ENCODE results near the gene MAP3K10. TPM values are rescaled to one million over a fixed set of nuclear protein-coding genes. Genes with fewer than 3 reads are reported as not detected.

Gene MAP3K10
- total and polyA plus RNA-seq, 2 donors (not counting 1 experiment from before 2014, with no cell fraction given) = 22.5 to 41.6 TPM

- Histone ChIP-seq H4K20me1 (ENCODE audit: control insufficient read depth, insufficient read depth, low read length, poor library complexity, severe bottlenecking) (no peaks in the 10 kb centered on the region), H3K4me3 (ENCODE audit: control extremely low read depth in 1 of 5, extremely low read depth in 1 of 5, insufficient read depth in 1 of 5, low read depth in 2 of 5, low read length in 4 of 5) (no peak overlapping the region), H3K9ac (ENCODE audit: low read length) (no peak overlapping the region), H3K79me2 (ENCODE audit: control insufficient read depth, insufficient read depth, low read length) (no peaks in the 10 kb centered on the region), H3K4me1 (ENCODE audit: control insufficient read depth in 2 of 2, insufficient read depth in 2 of 2, low read length in 2 of 2) (peaks cover 26 to 35% of the 10 kb centered on the region in 2 donors), H3K27ac (ENCODE audit: low read length in 2 of 2) (no peak overlapping the region), H2AFZ (ENCODE audit: insufficient read depth, low read depth, low read length, poor library complexity, severe bottlenecking) (no peak overlapping the region), H3K4me2 (replicated peaks; ENCODE audit: low read depth, low read length, poor library complexity, severe bottlenecking) (no peak overlapping the region), H3K27me3 (replicated peaks in 1 of 4; ENCODE audit: control extremely low read depth in 1 of 4, control insufficient read depth in 3 of 4, insufficient read depth in 4 of 4, low read length in 3 of 4) (no peaks in the 10 kb centered on the region), H3K9me3 (ENCODE audit: control extremely low read depth in 1 of 3, control insufficient read depth in 2 of 3, insufficient read depth in 1 of 3, low read length in 2 of 3) (peaks cover 0 to 9% (median 0%) of the 10 kb centered on the region in 3 donors), H3K36me3 (replicated peaks in 1 of 2; ENCODE audit: control extremely low read depth in 1 of 2, control insufficient read depth in 1 of 2, extremely low read depth in 1 of 2, insufficient read depth in 2 of 2, low read length in 1 of 2) (no peaks in the 10 kb centered on the region)
- ATAC-seq (ENCODE audit: low read depth) (no peak), DNase-seq (no peak)
- no peaks in the 10 kb centered on the region for H3K27me3 Mint-ChIP-seq
- H3K9me3 Mint-ChIP-seq (ENCODE audit: insufficient read depth) = no peaks in the 10 kb centered on the region
- ChIA-PET CTCF (interaction anchor here (1.0 kb wide), 1 partner anchor 19 kb away, joined by 3 read pairs; no protein-coding TSS in a partner anchor), POLR2A (no interaction called here)
- peaks cover 24% of the 10 kb centered on the region for H3K4me1 Mint-ChIP-seq
- no peak for TF ChIP-seq CTCF (IDR thresholded peaks at IDR 0.05)
- TF ChIP-seq EZH2 (IDR thresholded peaks at IDR 0.05; ENCODE audit: borderline replicate concordance, insufficient read depth, low read depth, low read length, poor library complexity, severe bottlenecking) = no peak
- intact Hi-C loops (cut with micrococcal nuclease) = no loop called here
- no peak overlapping the region for H3K4me3 Mint-ChIP-seq
- 97% methylated on average over 4 of the region's 5 CpGs for WGBS (ENCODE audit: insufficient coverage)
- H3K27ac Mint-ChIP-seq = no peak overlapping the region
Measured at GRCh38 chr19:40159744-40160143, 31.5 kb upstream of the MAP3K10 start.

GRCh38 chr19:40162104-40162503, 29.1 kb upstream of the MAP3K10 start:
- Mint-ChIP-seq H3K27me3 (no peaks in the 10 kb centered on the region), H3K4me1 (peaks cover 25% of the 10 kb centered on the region), H3K27ac (peak overlapping the region; percentile 50), H3K9me3 (ENCODE audit: insufficient read depth) (no peaks in the 10 kb centered on the region), H3K4me3 (no peak overlapping the region)
- H3K27me3 ChIP-seq (replicated peaks in 1 of 4; ENCODE audit: control extremely low read depth in 1 of 4, control insufficient read depth in 3 of 4, insufficient read depth in 4 of 4, low read length in 3 of 4) = no peaks in the 10 kb centered on the region
- ATAC-seq (ENCODE audit: low read depth) (no peak), DNase-seq (no peak)
- POLR2A ChIA-PET = no interaction called here
- no peak overlapping the region for H2AFZ ChIP-seq (ENCODE audit: insufficient read depth, low read depth, low read length, poor library complexity, severe bottlenecking)
- intact Hi-C loops (cut with micrococcal nuclease) = no loop called here
- CTCF ChIA-PET = interaction anchor here (1.0 kb wide), 1 partner anchor 22 kb away, joined by 3 read pairs; no protein-coding TSS in a partner anchor
- H3K9ac ChIP-seq (ENCODE audit: low read length) = no peak overlapping the region
- no CpG with 5 or more reads among the region's 3 CpGs for WGBS (ENCODE audit: insufficient coverage)
- H3K79me2 ChIP-seq (ENCODE audit: control insufficient read depth, insufficient read depth, low read length) = no peaks in the 10 kb centered on the region
- no peaks in the 10 kb centered on the region for H3K36me3 ChIP-seq (replicated peaks in 1 of 2; ENCODE audit: control extremely low read depth in 1 of 2, control insufficient read depth in 1 of 2, extremely low read depth in 1 of 2, insufficient read depth in 2 of 2, low read length in 1 of 2)
- TF ChIP-seq EZH2 (IDR thresholded peaks at IDR 0.05; ENCODE audit: borderline replicate concordance, insufficient read depth, low read depth, low read length, poor library complexity, severe bottlenecking) = no peak
- TF ChIP-seq CTCF (IDR thresholded peaks at IDR 0.05) = no peak
- no peaks in the 10 kb centered on the region for H4K20me1 ChIP-seq (ENCODE audit: control insufficient read depth, insufficient read depth, low read length, poor library complexity, severe bottlenecking)
- H3K9me3 ChIP-seq (ENCODE audit: control extremely low read depth in 1 of 3, control insufficient read depth in 2 of 3, insufficient read depth in 1 of 3, low read length in 2 of 3) = peaks cover 0 to 3% (median 0%) of the 10 kb centered on the region in 3 donors
- no peak overlapping the region for H3K4me2 ChIP-seq (replicated peaks; ENCODE audit: low read depth, low read length, poor library complexity, severe bottlenecking)
- peaks cover 27 to 38% of the 10 kb centered on the region in 2 donors for H3K4me1 ChIP-seq (ENCODE audit: control insufficient read depth in 2 of 2, insufficient read depth in 2 of 2, low read length in 2 of 2)
- no peak overlapping the region for H3K4me3 ChIP-seq (ENCODE audit: control extremely low read depth in 1 of 5, extremely low read depth in 1 of 5, insufficient read depth in 1 of 5, low read depth in 2 of 5, low read length in 4 of 5)
- no peak overlapping the region for H3K27ac ChIP-seq (ENCODE audit: low read length in 2 of 2)
